SK-N-SH (cell line): ENCODE measurements around the gene PDE2A. TPM values are rescaled to one million over a fixed set of nuclear protein-coding genes. Genes with fewer than 3 reads are reported as not detected.

Experiments used
- CTCF ChIA-PET: fragments of 300-600, 350-600 bp; formaldehyde crosslinking; extraction: SDS; loops from one replicate; lab custom pipeline; 2021; lab: Yijun Ruan, JAX
- POLR2A ChIA-PET: fragments of 350-600 bp; sonication (Branson Sonifier 250); formaldehyde crosslinking; extraction: SDS; loops from one replicate; lab custom pipeline; 2020; ENCODE audit warnings: antibody characterized with exemption, inconsistent platforms; lab: Yijun Ruan, JAX
- DNase-seq: peaks from one replicate; pipeline ENCODE4 v3.0.0; 2012
- H2AFZ ChIP-seq: fragments of 200-600 bp; sonication (generic); 2 replicates; pipeline ENCODE4 v1.8.1; 2016; ENCODE audit warnings: antibody characterized with exemption, mild to moderate bottlenecking, low read depth
- H3F3A ChIP-seq: fragments of 200-600 bp; sonication (generic); replicated peaks from 2 replicates; pipeline ENCODE3; 2016; ENCODE audit warnings: antibody characterized with exemption, mild to moderate bottlenecking; ENCODE audit not compliant: insufficient read depth
- H3K27ac ChIP-seq, 2 experiments: fragments of 200-500 bp in 1 of 2; fragments of 200-600 bp in 1 of 2; sonication (Bioruptor generic) in 1 of 2; sonication (generic), shearing (Covaris generic) in 1 of 2; 2 replicates each; pipeline versions ENCODE4 v1.5.1 to v1.6.1; 2014 to 2016; ENCODE audit warnings: low read depth in 2 of 2, inconsistent platforms in 1 of 2, low read length in 1 of 2, mild to moderate bottlenecking in 1 of 2, mixed read lengths in 1 of 2
- H3K27me3 ChIP-seq: fragments of 200-600 bp; sonication (generic), shearing (Covaris generic); 2 replicates; pipeline ENCODE4 v1.6.1; 2016; ENCODE audit warnings: mixed run types; ENCODE audit not compliant: insufficient read depth
- H3K36me3 ChIP-seq, 2 experiments: fragments of 200-500 bp in 1 of 2; fragments of 200-600 bp in 1 of 2; sonication (Bioruptor generic) in 1 of 2; sonication (generic) in 1 of 2; replicated peaks in 1 of 2; 2 replicates each; pipeline versions ENCODE3 to v1.5.1; 2014 to 2016; ENCODE audit warnings: low read length in 1 of 2, mild to moderate bottlenecking in 1 of 2; ENCODE audit not compliant: insufficient read depth in 2 of 2, control insufficient read depth in 1 of 2
- H3K4me1 ChIP-seq, 2 experiments: fragments of 200-500 bp in 1 of 2; fragments of 200-600 bp in 1 of 2; sonication (Bioruptor generic) in 1 of 2; sonication (generic), shearing (Covaris generic) in 1 of 2; 2 replicates each; pipeline versions ENCODE4 v1.5.1 to v1.6.1; 2014 to 2016; ENCODE audit warnings: low read depth in 1 of 2, low read length in 1 of 2, mixed run types in 1 of 2; ENCODE audit not compliant: insufficient read depth in 2 of 2, control insufficient read depth in 1 of 2
- H3K4me2 ChIP-seq: fragments of 200-600 bp; sonication (generic), shearing (Covaris generic); 2 replicates; pipeline ENCODE4 v1.6.1; 2017; ENCODE audit warnings: mixed run types
- H3K4me3 ChIP-seq, 2 experiments: fragments of 200-500 bp in 1 of 2; fragments of 200-600 bp in 1 of 2; sonication (Bioruptor generic) in 1 of 2; sonication (generic), shearing (Covaris generic) in 1 of 2; 2 replicates each; pipeline versions ENCODE4 v1.5.1 to v1.8.1; 2014 to 2016; ENCODE audit warnings: low read depth in 2 of 2, inconsistent platforms in 1 of 2, low read length in 1 of 2, mild to moderate bottlenecking in 1 of 2, mixed read lengths in 1 of 2, moderate library complexity in 1 of 2
- H3K79me2 ChIP-seq: fragments of 200-600 bp; sonication (generic); 2 replicates; pipeline ENCODE4 v1.8.1; 2017; ENCODE audit warnings: mild to moderate bottlenecking; ENCODE audit not compliant: insufficient read depth
- H3K9ac ChIP-seq: fragments of 200-600 bp; sonication (generic); 2 replicates; pipeline ENCODE4 v1.6.1; 2017; ENCODE audit warnings: mixed run types
- H3K9me2 ChIP-seq: fragments of 200-600 bp; sonication (generic); 2 replicates; pipeline ENCODE4 v1.6.1; 2017; ENCODE audit warnings: mixed run types
- H3K9me3 ChIP-seq: fragments of 200-600 bp; sonication (generic); 2 replicates; pipeline ENCODE4 v1.6.1; 2017; ENCODE audit warnings: mixed run types, mild to moderate bottlenecking, moderate library complexity
- H4K20me1 ChIP-seq: fragments of 200-600 bp; sonication (generic); 2 replicates; pipeline ENCODE4 v1.6.1; 2017; ENCODE audit warnings: mild to moderate bottlenecking, mixed run types; ENCODE audit not compliant: insufficient read depth
- ELF1 ChIP-seq: IDR thresholded peaks from 2 replicates; pipeline ENCODE4 v1.4.0; 2012
- EP300 ChIP-seq, 2 experiments: IDR thresholded peaks; 2 replicates each; pipeline versions ENCODE4 v1.4.0 to v1.6.1; 2012; ENCODE audit warnings: borderline replicate concordance in 1 of 2, low read depth in 1 of 2, low read length in 1 of 2
- FOXM1 ChIP-seq: IDR thresholded peaks from 2 replicates; pipeline ENCODE4 v1.4.0; 2012; ENCODE audit warnings: low read depth, mild to moderate bottlenecking
- GABPA ChIP-seq: IDR thresholded peaks from 2 replicates; pipeline ENCODE4 v1.4.0; 2012; ENCODE audit warnings: low read depth, mild to moderate bottlenecking
- MXI1 ChIP-seq: IDR thresholded peaks from 2 replicates; pipeline ENCODE4 v1.6.1; 2012; ENCODE audit warnings: mild to moderate bottlenecking, low read depth, low read length, improper control_type of control experiment
- NRF1 ChIP-seq: IDR thresholded peaks from 2 replicates; pipeline ENCODE4 v1.6.1; 2012; ENCODE audit warnings: low read depth, mild to moderate bottlenecking, low read length
- PBX3 ChIP-seq: IDR thresholded peaks from 2 replicates; pipeline ENCODE4; 2012
- RAD21 ChIP-seq: IDR thresholded peaks from 2 replicates; pipeline ENCODE4 v1.6.1; 2012; ENCODE audit warnings: mild to moderate bottlenecking, low read length
- REST ChIP-seq: IDR thresholded peaks from 2 replicates; pipeline ENCODE4 v1.6.1; 2012; ENCODE audit warnings: mild to moderate bottlenecking, low read depth, low read length, moderate library complexity
- RXRA ChIP-seq: IDR thresholded peaks from 2 replicates; pipeline ENCODE4 v1.4.0; 2012; ENCODE audit warnings: low read depth, mild to moderate bottlenecking, borderline replicate concordance
- SIN3A ChIP-seq: IDR thresholded peaks from 2 replicates; pipeline ENCODE4 v1.6.1; 2012; ENCODE audit warnings: low read depth, mild to moderate bottlenecking, low read length, moderate library complexity, borderline replicate concordance
- TAF1 ChIP-seq: IDR thresholded peaks from 2 replicates; pipeline ENCODE4 v1.6.1; 2012; ENCODE audit warnings: low read depth, mild to moderate bottlenecking, low read length, moderate library complexity, borderline replicate concordance
- TEAD4 ChIP-seq: IDR thresholded peaks from 2 replicates; pipeline ENCODE4 v1.4.0; 2012; ENCODE audit warnings: mild to moderate bottlenecking, borderline replicate concordance; ENCODE audit not compliant: insufficient read depth
- YY1 ChIP-seq: IDR thresholded peaks from 2 replicates; pipeline ENCODE4 v1.4.0; 2012; ENCODE audit warnings: low read depth, mild to moderate bottlenecking
- WGBS: methylation state at CpG from one replicate; pipeline ENCODE4 v1.1.6; 2017; ENCODE audit warnings: low lambda C conversion rate; 5-methylcytosine and 5-hydroxymethylcytosine counted together
- polyA plus RNA-seq, 3 experiments: library from polyadenylated mRNA; depleted of rRNA; stranded (reverse); fragments of >200 nt; gene quantifications; 2 replicates each; pipeline ENCODE4 v1.2.3, GENCODE V29; 2012

PDE2A gene
- polyA plus RNA-seq, 1 of the 3 experiments (the other 2 are of a cell fraction), result 0.43 TPM

GRCh38 chr11:72658989-72659640 is 15.1 kb downstream of the PDE2A start:
- Histone ChIP-seq H3K4me3 (no peak overlapping the region), H3K27me3 (peaks cover 23% of the 10 kb centered on the region; the same call in 1 of the 2 replicates), H2AFZ (no peak overlapping the region), H3K4me2 (no peak overlapping the region), H3K79me2 (no peaks in the 10 kb centered on the region), H4K20me1 (no peaks in the 10 kb centered on the region), H3K9me2 (no peaks in the 10 kb centered on the region), H3K9ac (no peak overlapping the region), H3K36me3 (no peaks in the 10 kb centered on the region), H3F3A (no peaks in the 10 kb centered on the region), H3K4me1 (peaks cover 0 to 24% of the 10 kb centered on the region in 2 experiments; a peak in 1 of 4 replicates), H3K9me3 (no peaks in the 10 kb centered on the region), H3K27ac (no peak overlapping the region)
- CTCF ChIA-PET, result interaction anchor here (1.3 to 18.2 kb wide), 6 partner anchors 9 to 73 kb away, joined by 4 to 276 read pairs (median 10); no protein-coding TSS in a partner anchor
- DNase-seq, result no peak
- WGBS, result 81% methylated on average over 8 of the region's 9 CpGs
- TF ChIP-seq PBX3 (no peak), MXI1 (no peak), RAD21 (no peak), ELF1 (no peak), EP300 (IDR thresholded peaks at IDR 0.05; ENCODE audit: borderline replicate concordance in 1 of 2, low read depth in 1 of 2, low read length in 1 of 2) (no peak), FOXM1 (no peak), RXRA (no peak), YY1 (no peak), REST (no peak), SIN3A (no peak), TAF1 (no peak), NRF1 (no peak), GABPA (no peak), TEAD4 (no peak)
- POLR2A ChIA-PET, result no interaction called here
